ENCODE measurements around the gene ASCC3.

- TF ChIP-seq POLR2A (IDR thresholded peaks at IDR 0.05) (no peak), CTCF (IDR thresholded peaks at IDR 0.05) (no peak), POLR2AphosphoS5 (IDR thresholded peaks at IDR 0.05) (no peak), EP300 (IDR thresholded peaks at IDR 0.05) (no peak)
These were observed 263.3 kb downstream of the ASCC3 start for GRCh38 chr6:100617633-100618350.
